HG02884 (cell line): ENCODE results near the gene GTF2A1.
"Not testable (repeated sequence)": the region's sequence is repeated elsewhere in the genome, so short reads cannot be mapped to it uniquely, and the experiment has no call there.

ENCODE experiments used
- ATAC-seq: cut with Tn5 transposase; IDR thresholded peaks from one replicate; pipeline ENCODE4 v1.9.1; 2021; ENCODE audit warnings: mild to moderate bottlenecking, moderate library complexity; ENCODE audit not compliant: unreplicated experiment

Gene GTF2A1

DNA sequence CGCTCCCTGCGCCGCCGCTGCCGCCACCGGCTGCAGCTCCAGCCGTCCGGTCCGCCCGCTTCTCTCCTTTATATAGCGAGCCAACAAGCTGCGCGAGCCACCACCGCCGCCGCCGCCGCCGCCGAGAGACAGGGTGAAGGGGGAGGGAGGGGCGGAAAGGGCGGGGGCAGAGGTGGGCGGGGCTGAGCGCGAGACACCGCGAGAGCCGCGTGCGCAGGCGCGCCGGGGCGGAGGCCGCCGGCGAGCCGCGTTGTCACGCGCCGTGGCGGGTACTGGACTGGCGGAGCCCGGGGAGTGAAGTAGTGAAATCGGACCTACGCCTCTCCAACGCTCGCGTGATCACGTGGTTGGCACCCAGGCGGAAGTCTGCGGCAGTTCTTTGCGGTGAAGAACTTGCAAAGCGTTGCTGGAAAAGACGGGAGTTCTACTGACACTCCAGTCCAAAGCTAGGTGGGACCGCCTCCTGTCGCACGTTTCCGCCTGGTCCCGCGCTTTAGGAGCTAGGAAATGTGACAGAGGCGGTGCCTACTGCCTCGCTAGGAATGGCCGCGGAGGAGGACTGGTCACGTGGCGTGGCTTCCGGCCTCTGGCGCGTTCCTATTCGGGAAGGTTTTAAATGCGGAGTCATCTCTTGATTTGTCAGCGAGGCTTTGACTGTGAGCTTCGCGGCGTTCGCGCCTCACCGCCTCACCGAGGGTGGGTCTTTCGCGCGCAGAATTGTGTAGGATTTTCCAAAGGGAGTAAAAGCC is at the start of gene GTF2A1:
TSS of gene GTF2A1 (minus strand) at position 130 of the 749 bp plus-strand sequence. CDS start 441 bp downstream, outside the sequence.
- peak; percentile 64 for ATAC-seq

DNA sequence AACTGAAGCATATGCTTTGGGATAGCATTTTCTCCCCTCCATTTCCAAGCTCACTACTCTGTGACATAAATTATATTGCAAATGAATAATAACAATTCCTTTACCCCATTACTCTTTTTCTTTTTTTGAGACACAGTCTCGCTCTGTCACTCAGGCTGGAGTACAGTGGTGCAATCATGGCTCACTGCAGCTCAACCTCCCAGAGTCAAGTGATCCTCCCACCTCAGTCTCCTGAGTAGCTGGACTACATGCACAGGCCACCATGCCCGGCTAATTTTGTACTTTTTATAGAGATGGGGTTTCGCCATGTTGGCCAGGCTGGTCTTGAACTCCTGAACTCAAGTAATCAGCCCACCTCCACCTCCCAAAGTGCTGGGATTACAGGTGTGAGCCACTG is 49.2 kb upstream of the GTF2A1 start:
- no peak for ATAC-seq

DNA sequence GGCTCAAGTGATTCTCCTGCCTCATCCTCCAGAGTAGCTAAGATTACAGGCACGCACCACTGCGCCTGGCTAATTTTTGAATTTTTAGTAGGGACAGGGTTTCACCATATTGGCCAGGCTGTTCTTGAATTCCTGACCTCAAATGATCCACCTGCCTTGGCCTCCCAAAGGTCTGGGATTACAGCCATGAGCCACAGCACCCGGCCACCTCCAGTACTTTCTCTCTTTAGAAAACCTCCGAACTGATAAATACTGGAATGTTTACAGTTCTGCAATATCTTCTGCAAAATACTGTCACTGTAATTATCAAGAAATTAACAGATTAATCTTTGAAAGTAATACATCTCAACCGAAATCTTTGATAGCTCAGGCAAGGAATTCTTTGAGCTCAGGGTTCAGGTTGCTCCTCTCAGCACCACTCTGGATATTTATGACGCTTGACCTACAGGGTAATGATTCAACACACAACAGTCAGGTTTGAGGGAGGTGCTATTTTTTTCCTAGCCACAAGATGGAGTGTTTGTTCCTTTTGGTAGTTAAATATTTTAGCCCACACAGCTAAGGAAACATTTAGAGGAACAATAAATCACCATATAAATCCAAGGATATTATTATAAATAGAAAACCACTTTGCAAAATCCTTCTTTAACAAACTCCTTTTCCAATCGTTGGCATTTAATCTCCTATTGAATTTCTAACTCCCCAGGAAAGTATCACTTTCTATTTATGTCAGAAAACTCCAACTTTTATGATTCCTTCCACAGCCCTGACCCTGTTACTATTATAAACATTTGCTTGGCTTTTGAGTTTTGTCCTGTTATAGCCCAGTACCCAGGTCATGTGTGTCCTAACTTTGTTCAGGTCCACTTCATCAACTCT is 48.6 kb upstream of the GTF2A1 start:
- peak; percentile 66 for ATAC-seq

DNA sequence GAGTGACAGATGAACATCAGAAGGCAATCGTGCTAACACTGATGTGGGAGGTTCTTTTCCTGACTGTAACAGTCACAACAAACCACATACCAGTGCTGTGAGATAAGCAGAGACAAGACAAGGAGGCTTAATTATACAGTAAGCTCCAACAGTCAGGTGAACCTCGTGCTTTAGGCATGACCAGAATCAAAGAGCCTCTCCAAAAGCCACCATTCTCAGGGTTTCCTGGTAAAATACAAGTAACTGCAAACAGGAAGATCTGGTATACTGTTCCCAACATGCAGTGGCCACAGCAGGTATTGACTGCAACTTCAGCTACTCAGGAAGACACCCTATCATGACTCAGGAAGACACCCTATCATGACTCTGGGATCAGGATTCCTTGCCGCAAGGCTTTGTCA is 47.3 kb upstream of the GTF2A1 start:
- ATAC-seq: peak; percentile 59

DNA sequence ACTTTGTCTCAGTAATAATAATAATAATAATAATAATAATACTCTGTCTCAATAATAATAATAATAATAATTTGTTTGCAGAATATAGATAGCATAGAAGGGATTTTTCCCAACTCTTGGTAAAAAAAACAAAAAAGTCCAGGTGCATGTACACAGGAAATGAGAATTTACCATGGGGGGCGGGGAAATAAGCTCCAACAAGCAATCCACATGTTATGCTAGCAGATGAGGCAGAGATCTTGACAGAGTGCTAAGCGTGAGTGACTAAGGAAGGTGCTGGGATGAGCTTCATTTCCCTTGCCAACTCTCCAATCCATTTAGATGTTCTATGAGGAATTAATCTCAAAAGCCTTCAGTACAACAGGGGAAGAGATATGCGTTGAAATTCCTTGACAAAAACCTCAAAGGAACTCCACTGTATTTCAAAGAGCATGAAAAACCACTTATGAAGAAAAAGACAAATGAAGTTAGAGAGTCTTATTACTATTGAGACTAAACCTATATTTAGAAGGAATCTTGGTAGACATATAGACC is 44.9 kb upstream of the GTF2A1 start:
- no peak for ATAC-seq

DNA sequence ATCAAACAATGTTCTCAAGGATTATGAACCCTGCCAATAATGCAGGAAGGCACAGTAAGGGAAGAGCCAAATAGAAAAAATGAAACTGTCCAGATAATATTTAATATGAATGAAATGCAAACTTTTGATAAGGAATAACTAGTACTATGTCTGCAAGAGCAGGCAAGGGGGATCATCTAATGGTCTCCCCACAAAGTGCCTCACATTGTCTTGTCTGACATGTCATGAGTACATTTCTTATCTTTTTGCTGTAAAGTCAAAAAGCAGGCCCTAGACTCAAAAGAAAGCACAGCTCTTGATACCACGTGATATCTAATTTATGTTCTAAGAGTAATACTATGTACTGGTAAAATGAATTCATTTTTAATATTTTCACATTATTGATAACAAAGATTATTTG is 43.9 kb upstream of the GTF2A1 start:
- no peak for ATAC-seq

DNA sequence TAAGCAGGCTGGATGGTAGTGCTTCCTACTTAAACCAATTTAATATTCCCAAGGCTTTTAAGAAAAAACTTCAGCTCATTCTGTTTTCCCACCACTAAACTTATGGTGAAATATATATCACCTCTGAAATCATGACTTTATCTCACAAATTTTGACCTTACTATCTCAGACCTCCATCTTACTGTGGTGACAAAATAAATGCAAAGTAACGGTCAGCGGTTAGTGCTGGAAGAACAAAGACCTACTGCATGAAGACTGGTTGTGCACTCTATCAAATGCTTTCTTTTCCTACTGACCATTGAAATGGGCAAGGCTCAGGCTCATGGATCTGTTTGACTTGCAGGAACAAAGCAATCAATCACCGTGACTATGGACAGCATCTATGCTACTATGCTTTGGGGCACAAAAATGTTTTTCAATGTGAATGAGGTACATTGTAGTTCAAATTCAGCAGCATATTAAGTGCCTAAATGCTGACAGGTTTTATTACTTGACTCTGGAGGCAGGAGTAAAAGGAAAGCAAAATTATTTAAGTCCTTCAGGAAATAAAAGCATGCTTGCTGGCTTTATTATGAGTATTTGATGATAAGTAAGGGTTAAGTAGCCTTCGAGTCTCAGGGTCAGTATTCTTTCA is 43.1 kb upstream of the GTF2A1 start:
- no peak for ATAC-seq

DNA sequence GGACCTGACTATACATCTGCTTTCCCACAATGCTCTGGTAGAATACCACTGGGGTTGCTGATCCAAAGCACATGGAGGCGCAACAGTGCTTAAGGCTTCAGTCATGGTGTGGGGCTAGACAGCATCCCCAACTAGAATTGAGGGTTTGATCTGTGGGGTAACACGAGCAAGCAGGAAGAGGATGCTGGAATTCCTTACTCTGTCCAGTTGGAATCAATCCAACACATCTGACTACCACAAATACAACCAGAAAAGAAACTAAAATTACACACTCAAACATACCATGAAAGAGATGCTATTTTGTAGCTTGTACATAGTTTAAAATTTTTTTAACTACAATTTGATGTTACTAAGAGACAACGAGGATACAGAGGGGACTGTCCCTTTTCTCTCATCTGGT is 40.4 kb upstream of the GTF2A1 start:
- ATAC-seq: no peak

DNA sequence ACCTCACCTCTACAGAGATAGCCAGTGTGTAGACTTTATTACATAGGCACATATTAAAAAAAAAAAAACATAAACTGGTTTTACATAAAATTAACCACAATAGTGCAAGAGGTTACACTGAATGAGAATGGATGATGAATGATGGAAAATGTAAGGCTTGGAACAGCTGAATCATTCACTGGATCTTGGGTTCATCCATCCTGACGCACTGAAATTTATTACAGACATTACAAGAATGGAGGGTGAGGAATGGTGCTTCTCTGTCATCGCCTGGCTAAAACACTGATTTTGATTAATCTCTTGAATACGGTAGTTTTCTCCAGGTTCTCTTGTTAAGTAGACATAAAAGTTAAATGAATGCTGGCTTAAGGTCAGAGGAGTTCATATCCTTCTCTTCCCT is 40.0 kb upstream of the GTF2A1 start:
- ATAC-seq: no peak

DNA sequence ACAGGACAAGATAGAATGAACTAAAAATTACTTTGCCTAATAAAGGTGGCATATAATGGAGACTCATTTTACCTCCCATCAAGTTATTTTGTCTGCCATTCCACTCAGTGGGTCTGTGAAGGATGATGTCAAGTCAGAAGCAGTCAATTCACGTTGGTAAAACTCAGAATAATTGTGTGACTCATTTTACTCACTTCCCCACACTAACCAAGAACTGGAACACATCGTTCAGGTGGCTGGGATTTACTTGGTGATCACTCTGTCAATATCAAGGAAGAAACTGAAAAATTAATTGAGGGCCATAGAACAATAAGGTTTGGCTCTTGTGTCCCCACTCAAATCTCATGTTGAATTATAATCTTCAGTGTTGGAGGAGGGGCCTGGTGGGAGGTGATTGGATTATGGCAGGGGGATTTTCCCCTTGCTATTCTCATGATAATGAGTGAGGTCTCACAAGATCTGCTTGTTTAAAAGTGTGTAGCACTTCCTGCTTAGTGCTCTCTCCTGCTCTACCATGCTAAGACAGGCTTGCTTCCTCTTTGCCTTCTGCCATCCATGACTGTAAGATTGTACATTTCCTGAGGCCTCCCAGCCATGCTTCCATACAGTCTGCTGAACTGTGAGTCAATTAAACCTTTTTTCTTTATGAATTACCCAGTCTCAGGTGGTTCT is 35.7 kb upstream of the GTF2A1 start:
- ATAC-seq: peak; percentile 72

DNA sequence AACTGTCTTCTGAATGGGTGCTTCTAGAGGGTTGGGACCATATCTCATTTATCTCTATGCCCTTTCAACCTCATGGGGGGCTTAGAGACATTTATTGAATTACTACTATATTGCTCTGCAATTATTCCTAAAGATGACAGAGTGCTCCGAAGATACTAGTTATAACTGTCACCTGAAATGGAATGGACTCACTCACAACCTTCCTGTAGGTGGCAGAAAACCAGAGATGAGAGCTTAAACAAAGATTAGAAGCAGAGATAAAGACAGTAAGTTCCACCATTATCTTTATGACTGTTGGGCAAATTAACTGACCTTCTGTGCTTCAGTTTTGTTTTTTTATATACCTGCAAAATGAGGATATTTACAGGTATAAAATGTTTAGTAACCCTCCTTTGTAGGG is 31.5 kb upstream of the GTF2A1 start:
- no peak for ATAC-seq

DNA sequence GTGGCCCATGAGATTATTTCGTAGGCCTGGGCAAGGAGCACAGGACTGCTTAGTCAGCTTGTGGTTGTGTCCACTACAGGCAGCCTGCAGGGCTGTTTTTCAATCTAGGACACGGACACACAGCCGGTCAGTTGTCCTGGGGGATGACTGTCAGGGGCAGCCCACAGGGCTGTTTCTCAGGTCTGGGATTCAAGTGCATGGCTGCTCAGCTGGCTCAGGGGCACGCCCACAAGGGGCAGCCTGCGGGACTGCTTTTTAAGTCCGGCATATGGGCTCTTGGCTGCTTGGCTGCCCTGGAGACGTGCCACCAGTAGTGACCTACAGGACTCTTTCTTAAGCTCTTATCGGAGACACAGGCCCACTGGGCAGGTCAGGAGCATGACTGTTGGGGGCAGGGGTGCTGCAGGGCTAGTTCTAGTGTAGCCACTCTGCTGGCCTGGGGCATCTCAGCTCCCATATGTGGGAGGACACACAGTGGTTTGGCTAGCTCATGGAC is 26.6 kb upstream of the GTF2A1 start:
- ATAC-seq: no peak

DNA sequence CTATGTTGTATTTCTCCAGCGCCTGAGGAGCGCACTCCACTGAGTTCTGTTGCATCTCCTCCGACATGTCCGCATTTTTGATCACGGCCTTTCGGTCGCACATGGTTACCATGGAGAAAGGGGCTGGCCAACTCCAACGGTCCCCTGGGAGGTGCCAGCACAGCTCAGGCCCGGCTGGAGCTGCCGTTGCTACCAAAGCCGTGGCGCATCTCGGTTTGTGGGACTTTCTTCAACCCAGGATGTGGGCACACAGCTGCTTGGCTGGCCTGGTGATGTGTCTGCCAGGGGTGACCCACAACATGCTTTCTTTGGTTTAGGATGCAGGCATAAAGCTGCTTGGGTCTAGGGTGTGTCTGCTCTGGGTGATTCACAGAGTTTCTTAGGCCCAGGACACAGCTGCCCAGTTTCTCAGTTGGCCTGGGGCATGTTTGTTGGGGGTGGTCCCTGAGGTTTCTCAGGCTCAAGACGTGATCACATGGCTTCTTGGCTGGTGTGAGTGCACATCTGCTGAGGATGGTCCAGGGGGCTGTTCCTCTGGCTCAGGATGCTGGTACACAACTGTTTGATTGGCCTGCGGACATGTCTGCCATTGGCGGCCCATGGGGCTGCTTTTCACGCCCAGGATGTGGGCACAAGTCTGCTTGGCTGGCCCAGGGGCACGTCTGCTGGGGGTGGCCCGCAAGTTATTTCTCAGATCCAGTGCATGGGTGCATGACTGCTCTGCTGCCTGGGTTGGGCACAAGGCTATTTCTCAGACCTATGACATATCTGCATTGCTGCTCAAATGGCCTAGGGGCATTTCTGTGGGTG is 25.9 kb upstream of the GTF2A1 start:
- no peak for ATAC-seq

DNA sequence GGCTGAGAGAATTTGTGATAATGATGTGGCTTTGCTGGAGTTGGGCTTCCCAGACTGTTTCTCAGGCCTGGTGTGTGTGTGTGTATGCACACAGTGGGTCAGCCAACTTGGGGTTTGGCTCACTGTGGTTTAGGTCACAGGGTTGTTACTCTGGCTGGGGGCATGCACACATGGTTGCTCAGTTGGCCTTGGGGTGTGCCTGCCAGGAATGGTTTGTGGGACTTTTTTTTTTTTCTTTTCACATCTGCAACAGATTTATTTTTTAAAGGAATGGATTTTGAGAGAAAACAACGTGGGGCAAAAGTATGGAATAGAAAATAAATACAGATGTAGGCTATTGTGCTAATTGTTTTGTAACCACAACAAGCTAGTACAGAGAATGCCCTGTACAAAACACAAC is 25.0 kb upstream of the GTF2A1 start:
- no peak for ATAC-seq

DNA sequence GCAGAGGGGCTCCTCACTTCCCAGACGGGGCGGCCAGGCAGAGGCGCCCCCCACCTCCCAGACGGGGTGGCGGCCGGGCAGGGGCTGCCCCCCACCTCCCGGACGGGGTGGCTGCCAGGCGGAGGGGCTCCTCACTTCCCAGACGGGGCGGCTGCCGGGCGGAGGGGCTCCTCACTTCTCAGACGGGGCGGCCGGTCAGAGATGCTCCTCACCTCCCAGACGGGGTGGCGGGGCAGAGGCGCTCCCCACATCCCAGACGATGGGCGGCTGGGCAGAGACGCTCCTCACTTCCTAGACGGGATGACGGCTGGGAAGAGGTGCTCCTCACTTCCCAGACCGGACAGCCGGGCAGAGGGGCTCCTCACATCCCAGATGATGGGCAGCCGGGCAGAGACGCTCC is 23.7 kb upstream of the GTF2A1 start:
- not testable (repeated sequence) for ATAC-seq

DNA sequence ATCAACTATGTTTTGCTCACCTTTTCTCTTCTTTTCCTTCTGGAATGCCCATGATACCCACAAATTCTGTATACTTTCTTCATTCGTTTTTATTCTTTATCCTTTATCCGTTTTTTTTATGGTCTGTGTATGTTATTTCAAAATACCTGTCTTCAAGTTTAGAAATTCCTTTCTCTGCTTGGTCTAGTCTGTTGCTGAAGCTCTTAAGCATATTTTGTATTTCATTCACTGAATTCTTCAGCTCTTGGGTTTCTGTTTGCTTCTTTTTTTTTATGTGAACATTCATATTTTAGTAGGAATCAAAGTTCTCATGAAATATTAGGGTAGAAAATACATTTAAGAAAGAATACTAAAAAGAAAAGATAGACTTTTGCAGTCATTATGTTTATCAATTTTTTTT is 22.7 kb upstream of the GTF2A1 start:
- ATAC-seq: no peak

DNA sequence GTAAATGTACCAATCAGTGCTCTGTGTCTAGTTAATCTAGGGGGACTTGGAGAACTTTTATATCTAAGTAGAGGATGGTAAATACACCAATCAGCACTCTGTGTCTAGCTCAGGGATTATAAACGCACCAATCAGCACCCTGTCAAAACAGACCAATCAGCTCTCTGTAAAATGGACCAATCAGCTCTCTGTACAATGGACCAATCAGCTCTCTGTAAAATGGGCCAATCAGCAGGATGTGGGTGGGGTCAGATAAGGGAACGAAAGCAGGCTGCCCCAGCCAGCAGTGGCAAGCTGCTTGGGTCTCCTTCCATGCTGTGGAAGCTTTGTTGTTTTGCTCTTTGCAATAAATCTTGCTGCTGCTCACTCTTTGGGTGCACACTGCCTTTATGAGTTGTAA is 16.1 kb upstream of the GTF2A1 start:
- ATAC-seq: not testable (repeated sequence)

DNA sequence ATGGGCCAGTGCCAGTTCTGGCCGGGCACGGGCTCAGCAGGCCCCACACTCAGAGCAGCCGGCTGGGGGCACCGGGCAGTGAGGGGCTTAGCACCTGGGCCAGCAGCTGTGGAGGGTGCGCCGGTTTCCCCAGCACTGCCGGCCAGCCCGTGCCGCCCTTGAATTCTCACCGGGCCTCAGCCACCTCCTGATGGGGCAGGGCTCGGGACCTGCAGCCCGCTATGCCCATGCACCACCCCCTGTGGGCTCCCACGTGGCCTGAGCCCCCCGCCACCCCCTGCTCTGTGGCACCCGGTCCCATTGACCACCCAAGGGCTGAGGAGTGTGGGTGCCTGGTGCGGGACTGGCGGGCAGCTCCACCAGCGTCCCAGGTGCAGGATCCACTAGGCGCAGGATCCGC is 15.4 kb upstream of the GTF2A1 start:
- no peak for ATAC-seq

DNA sequence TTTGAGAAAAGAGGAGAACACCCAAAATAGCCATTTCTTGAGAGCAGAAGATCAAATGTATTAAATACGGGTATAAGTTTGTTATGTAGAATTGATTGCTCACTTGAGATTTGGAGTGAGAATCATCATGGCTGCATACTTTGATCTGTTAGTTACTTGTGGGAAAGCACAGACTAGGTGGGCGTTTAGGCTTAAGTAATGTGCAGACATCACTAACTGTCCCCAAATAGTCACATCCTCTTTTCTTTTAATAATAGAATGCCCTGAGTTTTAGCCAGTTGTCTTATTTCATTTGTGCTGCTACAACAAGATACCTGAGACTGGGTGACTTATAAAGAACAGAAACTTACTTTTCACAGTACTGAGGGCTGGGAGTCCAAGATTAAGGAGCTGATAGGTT is 14.3 kb upstream of the GTF2A1 start:
- ATAC-seq: peak; percentile 86

DNA sequence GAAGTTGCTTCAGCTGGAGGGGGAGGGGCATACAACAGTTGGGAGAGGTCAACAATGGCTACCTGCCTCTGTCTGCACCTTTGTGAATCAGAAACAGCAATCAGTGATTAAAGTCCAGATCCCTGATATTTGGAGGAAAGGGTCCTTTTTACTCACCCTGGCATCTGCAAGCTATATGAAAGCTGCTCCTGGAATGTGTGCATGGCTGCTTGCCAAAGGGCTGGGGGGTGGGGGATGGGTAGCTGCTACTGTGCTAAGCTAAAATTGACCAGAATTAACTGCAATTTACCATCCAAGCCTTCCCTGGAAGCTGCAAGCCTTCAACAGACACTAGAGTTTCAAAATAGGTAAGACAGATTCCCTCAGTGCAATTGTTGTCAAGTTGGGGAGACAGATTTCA is 13.5 kb upstream of the GTF2A1 start:
- no peak for ATAC-seq
